Brain microvascular endothelial cell (primary cell): ENCODE data around the gene C17orf50.
A peak's percentile ranks its signal among the peaks of the same experiment; 100 is the strongest.
"Not testable (repeated sequence)": the region's sequence is repeated elsewhere in the genome, so short reads cannot be mapped to it uniquely, and the experiment has no call there.

Source experiments
- DNase-seq: peaks from one replicate; pipeline ENCODE4 v3.0.0-alpha.2; 2020
- H3K27ac ChIP-seq: fragments of 250-450 bp; sonication (Bioruptor Pico); 2 replicates; pipeline ENCODE4 v1.5.1; 2020; ENCODE audit warnings: mild to moderate bottlenecking, moderate library complexity
- H3K27me3 ChIP-seq: fragments of 250-450 bp; sonication (Bioruptor Pico); replicated peaks from 2 replicates; pipeline ENCODE4 v1.5.1; 2020; ENCODE audit warnings: mild to moderate bottlenecking
- H3K36me3 ChIP-seq: fragments of 250-450 bp; sonication (Bioruptor Pico); replicated peaks from 2 replicates; pipeline ENCODE4 v1.5.1; 2020; ENCODE audit warnings: mild to moderate bottlenecking
- H3K4me3 ChIP-seq: 2 replicates; pipeline ENCODE4 v1.5.1; 2011; ENCODE audit warnings: low read depth, mild to moderate bottlenecking, control low read depth, low read length, moderate library complexity
- in situ Hi-C: cut with HindIII; loops from 2 replicates; pipeline ENCODE4 v1.10.0; 2017; ENCODE audit warnings: low sequenced_read_pairs, low pct_ligation_motif_present
- TF ChIP-seq, protein P1 (sequence below): IDR thresholded peaks from 2 replicates; pipeline ENCODE4 v1.5.1; 2011; ENCODE audit warnings: low read depth, mild to moderate bottlenecking, moderate library complexity, low read length, control low read depth, inconsistent platforms; ENCODE audit errors: missing control alignments

C17orf50 gene

DNA sequence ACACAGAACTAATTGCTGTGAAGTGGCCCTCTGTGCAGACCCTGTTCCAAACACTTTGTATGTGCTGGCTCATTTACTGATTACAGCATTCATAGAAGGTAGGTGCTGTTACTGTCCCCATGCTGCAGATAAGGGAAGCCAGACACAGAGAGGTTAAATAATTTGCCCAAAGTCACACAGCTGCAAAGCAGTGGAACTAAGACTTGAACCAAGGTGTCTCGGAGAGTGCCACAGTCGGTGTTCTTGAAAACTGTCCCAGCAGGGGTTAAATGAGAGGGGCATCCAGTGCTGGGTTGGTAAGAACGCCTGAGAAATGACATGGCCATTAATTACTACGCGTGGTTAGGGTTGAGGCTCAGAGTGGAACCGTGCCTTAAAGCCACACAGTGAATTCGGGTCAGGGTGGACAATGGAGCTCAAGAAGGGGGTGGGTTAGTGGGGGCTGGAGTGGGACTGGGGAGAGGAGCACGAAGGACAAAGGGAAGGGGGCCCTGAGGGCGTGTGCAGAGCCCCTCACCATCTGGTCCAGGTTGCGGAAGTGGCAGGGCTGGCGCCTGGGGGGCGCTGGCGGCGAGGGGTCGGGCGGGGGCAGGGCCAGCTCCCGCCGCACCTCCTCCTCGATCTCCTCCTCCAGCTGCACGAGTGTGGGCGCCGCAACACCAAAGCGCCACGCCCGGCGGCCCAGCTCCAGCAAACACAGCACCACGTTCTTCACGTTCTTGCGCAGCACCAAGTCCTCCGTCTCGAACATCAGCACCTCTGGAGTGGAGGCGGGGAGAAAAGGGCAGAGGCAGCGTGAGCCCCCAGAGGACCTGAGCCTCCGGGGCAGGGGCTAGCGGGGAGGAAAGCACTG lies 10.9 kb upstream of the C17orf50 start:
- TF ChIP-seq, protein P1, sequence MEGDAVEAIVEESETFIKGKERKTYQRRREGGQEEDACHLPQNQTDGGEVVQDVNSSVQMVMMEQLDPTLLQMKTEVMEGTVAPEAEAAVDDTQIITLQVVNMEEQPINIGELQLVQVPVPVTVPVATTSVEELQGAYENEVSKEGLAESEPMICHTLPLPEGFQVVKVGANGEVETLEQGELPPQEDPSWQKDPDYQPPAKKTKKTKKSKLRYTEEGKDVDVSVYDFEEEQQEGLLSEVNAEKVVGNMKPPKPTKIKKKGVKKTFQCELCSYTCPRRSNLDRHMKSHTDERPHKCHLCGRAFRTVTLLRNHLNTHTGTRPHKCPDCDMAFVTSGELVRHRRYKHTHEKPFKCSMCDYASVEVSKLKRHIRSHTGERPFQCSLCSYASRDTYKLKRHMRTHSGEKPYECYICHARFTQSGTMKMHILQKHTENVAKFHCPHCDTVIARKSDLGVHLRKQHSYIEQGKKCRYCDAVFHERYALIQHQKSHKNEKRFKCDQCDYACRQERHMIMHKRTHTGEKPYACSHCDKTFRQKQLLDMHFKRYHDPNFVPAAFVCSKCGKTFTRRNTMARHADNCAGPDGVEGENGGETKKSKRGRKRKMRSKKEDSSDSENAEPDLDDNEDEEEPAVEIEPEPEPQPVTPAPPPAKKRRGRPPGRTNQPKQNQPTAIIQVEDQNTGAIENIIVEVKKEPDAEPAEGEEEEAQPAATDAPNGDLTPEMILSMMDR, result no peak
- no peak overlapping the region for H3K27ac ChIP-seq
- DNase-seq, result no peak
- H3K36me3 ChIP-seq, result no peaks in the 10 kb centered on the region
- in situ Hi-C loops, result no loop called here
- H3K4me3 ChIP-seq, result peak overlapping the region; percentile 15
- peaks cover 27% of the 10 kb centered on the region for H3K27me3 ChIP-seq

DNA sequence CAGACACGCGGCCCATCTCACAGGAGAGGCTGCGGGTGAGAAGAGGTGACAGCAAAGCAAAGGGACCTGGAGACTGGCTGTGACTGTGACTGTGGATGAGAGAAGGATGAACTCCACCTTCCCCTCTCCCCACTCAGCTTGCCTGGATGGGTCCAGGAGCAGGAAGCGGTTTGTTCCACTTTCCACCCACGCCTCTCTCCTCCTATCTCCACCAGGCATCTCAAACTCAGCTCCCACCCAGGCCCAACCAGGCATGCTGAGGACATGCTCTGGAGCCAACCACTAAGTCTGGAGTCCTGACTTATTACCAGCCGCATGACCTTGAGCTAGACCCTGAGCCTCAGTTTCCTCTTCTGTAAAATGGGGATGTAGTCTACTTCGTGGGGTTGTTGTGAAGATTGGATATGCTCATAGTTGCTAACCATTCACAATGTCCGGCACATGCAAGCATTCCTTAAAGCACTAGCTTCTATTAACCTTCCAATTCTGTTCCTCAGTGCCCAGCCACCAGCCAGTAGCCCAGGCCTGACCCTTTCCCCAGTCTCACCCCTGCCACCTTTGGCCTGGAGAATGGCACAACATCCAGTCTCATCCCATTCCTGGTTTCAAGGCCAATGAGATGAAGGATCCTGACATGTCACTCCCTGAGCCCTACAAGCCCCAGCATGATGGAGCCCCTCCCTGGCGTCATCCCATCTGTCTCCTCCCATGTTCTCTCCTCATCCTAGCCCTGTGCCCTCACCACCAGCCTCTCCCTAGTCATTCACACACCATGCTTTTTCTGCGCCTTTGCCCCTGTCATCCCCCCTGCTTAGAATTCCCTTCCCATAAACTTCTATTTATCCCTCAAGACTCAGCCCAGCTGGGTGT lies 9.9 kb upstream of the C17orf50 start:
- Histone ChIP-seq H3K27me3 (peaks cover 27% of the 10 kb centered on the region), H3K36me3 (no peaks in the 10 kb centered on the region), H3K4me3 (no peak overlapping the region), H3K27ac (no peak overlapping the region)
- in situ Hi-C loops, result no loop called here
- TF ChIP-seq, protein P1, result no peak
- DNase-seq, result no peak

DNA sequence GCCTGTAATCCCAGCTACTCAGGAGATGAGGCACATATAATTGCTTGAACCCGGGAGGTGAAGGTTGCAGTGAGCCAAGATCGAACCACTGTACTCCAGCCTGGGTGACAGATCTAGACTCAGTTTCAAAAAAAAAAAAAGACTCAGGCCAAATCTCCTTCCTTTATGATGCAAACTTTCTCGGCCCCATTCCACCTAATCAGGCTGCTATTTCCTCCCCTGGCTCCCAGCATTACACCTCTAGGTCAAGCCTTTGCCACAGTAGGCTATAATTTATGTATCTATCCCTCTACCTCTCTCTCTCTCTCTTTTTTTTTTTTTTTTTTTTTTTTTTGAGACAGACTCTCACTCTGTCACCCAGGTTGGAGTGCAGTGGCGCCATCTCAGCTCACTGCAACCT lies 9.1 kb upstream of the C17orf50 start:
- H3K4me3 ChIP-seq, in situ Hi-C loops, H3K36me3 ChIP-seq, H3K27ac ChIP-seq, DNase-seq: not testable (repeated sequence)
- H3K27me3 ChIP-seq, result peaks cover 27% of the 10 kb centered on the region

DNA sequence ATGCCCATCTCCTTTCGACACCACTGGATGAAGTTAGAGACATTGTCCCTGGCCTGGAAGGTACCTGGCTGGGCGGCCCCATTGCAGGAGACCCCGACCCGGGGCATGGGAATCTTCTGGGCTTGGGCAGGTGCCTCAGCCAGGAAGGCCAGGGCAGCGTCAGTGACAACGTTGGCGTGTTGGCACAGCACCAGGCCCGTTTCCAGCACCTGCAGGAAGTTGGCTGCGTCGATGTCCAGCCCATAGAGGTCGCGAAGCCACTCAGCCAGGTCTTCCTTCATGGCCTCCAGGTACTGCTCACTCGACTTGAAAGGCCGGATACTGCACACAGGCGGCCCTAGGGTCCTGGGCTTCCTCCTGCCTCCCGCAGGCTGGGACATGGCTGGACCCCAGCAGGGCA lies 8.2 kb upstream of the C17orf50 start:
- in situ Hi-C loops, result no loop called here
- Histone ChIP-seq H3K4me3 (no peak overlapping the region), H3K27ac (no peak overlapping the region), H3K27me3 (peaks cover 27% of the 10 kb centered on the region), H3K36me3 (no peaks in the 10 kb centered on the region)
- no peak for DNase-seq
- TF ChIP-seq, protein P1, result no peak

DNA sequence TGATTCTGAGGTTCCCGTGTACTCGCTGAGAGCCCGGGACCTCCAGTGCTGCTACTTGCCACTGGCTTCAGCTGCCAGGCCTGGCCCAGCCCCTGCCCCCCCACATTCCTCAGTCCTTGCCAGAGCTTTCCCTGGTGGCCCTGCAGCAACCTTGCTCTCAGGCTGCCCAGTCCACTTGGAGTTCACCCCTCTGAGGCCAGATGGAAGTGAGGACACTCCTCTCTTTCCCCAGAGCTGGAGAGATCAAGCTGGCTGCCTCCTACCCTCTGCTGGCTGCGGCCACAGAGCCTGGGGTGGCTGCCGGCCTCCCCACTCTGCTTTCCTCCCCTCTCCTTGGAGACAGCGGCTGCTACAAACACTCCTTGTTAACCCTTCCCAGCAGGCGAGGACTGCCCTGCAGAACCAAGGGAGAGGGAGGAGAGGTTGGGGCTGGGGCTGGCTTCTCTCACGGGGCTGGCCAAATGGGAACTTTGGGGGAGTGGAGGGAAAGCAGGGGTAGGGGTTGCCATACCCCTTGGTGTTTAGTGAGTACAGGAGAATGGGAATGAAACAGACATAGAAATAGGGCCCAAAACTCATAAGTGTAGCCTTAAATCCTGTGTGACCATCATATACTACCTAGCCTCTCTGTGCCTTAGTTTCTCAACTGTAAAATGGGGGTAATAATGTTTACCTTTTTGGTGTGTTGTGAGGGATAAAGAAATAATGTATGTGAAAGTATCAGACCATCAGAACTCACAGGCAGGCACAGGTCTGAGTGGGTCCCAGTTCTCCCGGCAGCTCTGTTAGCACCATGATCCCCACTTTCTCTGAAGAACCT lies 7.5 kb upstream of the C17orf50 start, which contains the start of gene GAS2L2:
Gene GAS2L2, minus strand, starts transcription at position 295 of the 820 bp plus-strand sequence. CDS start 389 bp downstream, outside the sequence.
- no peak for DNase-seq
- Histone ChIP-seq H3K27me3 (peaks cover 27% of the 10 kb centered on the region), H3K27ac (no peak within 1 kb of the TSS), H3K36me3 (no peaks in the 10 kb centered on the region), H3K4me3 (no peak within 1 kb of the TSS)
- in situ Hi-C loops, result no loop called here
- TF ChIP-seq, protein P1, result no peak

DNA sequence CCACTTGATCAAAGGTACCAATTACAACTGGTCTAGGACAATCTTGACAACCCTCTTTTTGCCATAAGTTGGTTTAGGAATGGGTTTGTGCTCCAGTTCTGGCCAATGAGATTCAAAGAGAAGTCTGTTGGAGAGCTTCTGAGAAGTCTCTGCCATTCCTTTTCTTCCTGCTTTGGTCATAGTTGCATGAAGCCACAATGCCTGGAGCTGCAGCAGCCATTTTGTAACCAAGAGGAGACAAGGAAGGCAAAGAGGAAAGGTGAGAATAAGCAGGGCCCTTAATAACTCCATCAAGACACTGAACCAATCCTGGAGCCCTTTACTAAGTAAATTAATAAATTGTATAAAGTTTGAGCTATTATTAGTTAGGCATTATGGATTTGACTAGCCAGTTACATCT lies 3.4 kb upstream of the C17orf50 start:
- Histone ChIP-seq H3K27me3 (peaks cover 3% of the 10 kb centered on the region), H3K27ac (no peak overlapping the region), H3K36me3 (no peaks in the 10 kb centered on the region), H3K4me3 (no peak overlapping the region)
- no peak for DNase-seq
- in situ Hi-C loops, result no loop called here
- TF ChIP-seq, protein P1, result no peak
